Subcutaneous abdominal adipose tissue (tissue), 5 donors: ENCODE results near the gene RNFT2.
A peak's percentile ranks its signal among the peaks of the same experiment; 100 is the strongest.

Experiments
- H3K27ac ChIP-seq: one replicate; pipeline ENCODE4 v1.7.0; 2013; ENCODE audit warnings: low read depth, mild to moderate bottlenecking, inconsistent platforms, low read length, moderate library complexity
- H3K27me3 ChIP-seq, 5 donors: one replicate each; pipeline ENCODE4 v1.7.0; 2013; ENCODE audit warnings: low read length in 5 of 5, inconsistent platforms in 1 of 5; ENCODE audit not compliant: control insufficient read depth in 5 of 5, insufficient read depth in 4 of 5
- H3K36me3 ChIP-seq, 5 donors: one replicate each; pipeline ENCODE4 v1.7.0; 2013; ENCODE audit warnings: low read length in 5 of 5; ENCODE audit not compliant: control insufficient read depth in 5 of 5, insufficient read depth in 5 of 5
- H3K4me1 ChIP-seq, 5 donors: one replicate each; pipeline ENCODE4 v1.7.0; 2013; ENCODE audit warnings: low read length in 5 of 5, mild to moderate bottlenecking in 3 of 5, moderate library complexity in 1 of 5; ENCODE audit not compliant: control insufficient read depth in 5 of 5, insufficient read depth in 5 of 5
- H3K4me3 ChIP-seq, 5 donors: one replicate each; pipeline ENCODE4 v1.7.0; 2013; ENCODE audit warnings: low read length in 5 of 5, low read depth in 1 of 5
- H3K9ac ChIP-seq, 5 donors: one replicate each; pipeline ENCODE4 v1.7.0; 2013; ENCODE audit warnings: low read length in 5 of 5, mild to moderate bottlenecking in 4 of 5, moderate library complexity in 3 of 5
- H3K9me3 ChIP-seq, 5 donors: one replicate each; pipeline ENCODE4 v1.7.0; 2013; ENCODE audit warnings: low read length in 5 of 5; ENCODE audit not compliant: control insufficient read depth in 5 of 5
- donor health status: healthy.
- donor health status: healthy.
- donor health status: healthy.
- donor health status: healthy.
- donor health status: healthy.

Gene RNFT2

DNA sequence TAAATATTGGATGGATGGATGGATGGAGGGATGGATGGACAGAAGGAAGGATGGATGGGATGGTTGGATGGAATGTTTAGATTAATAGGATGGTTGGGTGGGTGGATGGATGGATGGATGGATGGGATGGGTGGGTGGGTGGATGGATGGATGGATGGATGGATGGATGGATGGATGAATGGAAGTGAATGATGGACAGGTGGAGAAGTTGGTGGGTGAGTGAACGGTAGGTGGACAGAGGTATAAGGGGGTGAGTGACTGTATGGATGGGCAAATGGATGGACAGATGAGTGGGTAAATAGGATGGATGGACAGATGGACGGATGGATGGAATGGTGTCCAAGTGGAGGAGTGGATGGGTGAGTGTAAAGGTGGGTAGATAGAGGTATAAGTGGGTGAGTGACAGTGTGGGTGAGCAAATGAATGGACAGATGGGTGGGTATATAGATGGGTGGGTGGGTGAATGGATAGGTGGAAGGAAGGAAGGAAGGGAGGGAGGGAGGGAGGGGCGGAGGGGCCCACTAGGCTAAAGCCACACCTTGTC is 101.2 kb downstream of the RNFT2 start:
- Histone ChIP-seq H3K36me3 (no peaks in the 10 kb centered on the region), H3K4me1 (peaks cover 0 to 17% (median 11%) of the 10 kb centered on the region in 5 donors), H3K9me3 (no peaks in the 10 kb centered on the region), H3K4me3 (no peak overlapping the region), H3K27ac (no peak overlapping the region), H3K9ac (no peak overlapping the region), H3K27me3 (no peaks in the 10 kb centered on the region)

DNA sequence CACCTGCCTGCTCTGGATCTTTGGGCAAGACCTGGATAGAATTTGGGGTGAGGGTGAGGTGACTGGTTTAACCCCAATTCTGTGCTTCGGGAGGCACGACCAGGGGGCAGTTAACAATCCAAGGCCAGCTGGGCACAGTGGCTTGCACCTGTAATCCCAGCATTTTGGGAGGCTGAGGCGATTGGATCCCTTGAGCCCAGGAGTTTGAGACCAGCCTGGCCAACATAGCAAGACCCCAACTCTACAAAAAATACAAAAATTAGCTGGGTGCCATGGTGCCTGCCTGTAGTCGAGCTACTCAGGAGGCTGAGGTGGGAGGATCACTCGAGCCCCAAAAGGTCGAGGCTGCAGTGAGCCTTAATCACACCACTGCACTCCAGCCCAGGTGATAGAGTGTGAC is 105.0 kb downstream of the RNFT2 start:
- Histone ChIP-seq H3K4me1 (peaks cover 0 to 7% (median 5%) of the 10 kb centered on the region in 5 donors), H3K27me3 (no peaks in the 10 kb centered on the region), H3K27ac (no peak overlapping the region), H3K9me3 (no peaks in the 10 kb centered on the region), H3K9ac (no peak overlapping the region), H3K4me3 (no peak overlapping the region), H3K36me3 (no peaks in the 10 kb centered on the region)

GRCh38 chr12:116849216-116849615 is 111.1 kb downstream of the RNFT2 start:
- Histone ChIP-seq H3K27me3 (peaks cover 6 to 16% (median 9%) of the 10 kb centered on the region in 5 donors), H3K4me3 (no peak overlapping the region), H3K9ac (no peak overlapping the region), H3K27ac (no peak overlapping the region), H3K4me1 (no peaks in the 10 kb centered on the region), H3K36me3 (no peaks in the 10 kb centered on the region), H3K9me3 (no peaks in the 10 kb centered on the region)

GRCh38 chr12:116852303-116852702 is 114.2 kb downstream of the RNFT2 start:
- H3K27ac ChIP-seq, result no peak overlapping the region
- peaks cover 7 to 23% (median 10%) of the 10 kb centered on the region in 5 donors for H3K27me3 ChIP-seq
- no peaks in the 10 kb centered on the region for H3K36me3 ChIP-seq
- H3K9me3 ChIP-seq, result no peaks in the 10 kb centered on the region
- no peak overlapping the region for H3K9ac ChIP-seq
- no peak overlapping the region for H3K4me3 ChIP-seq
- no peaks in the 10 kb centered on the region for H3K4me1 ChIP-seq

DNA sequence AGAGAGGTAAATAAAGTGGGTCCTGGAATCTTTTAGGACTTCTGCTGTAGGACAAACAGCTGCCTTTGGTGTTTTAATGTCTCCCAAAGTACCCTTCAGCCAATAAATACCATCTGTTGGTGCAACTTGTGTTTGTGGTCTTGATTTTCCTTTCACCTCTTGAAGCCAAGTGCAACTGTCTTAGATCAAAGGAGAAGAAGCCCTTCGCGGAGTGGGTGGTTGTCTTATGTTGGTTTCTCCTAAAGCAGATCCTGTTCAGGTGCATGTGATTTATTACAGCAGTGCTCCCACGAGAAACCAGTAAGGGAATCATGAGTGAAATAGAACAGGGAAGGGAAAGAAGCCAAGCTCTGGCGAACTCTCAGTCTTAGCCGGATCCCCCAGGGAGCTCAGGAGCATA is 115.4 kb downstream of the RNFT2 start:
- Histone ChIP-seq H3K9ac (no peak overlapping the region), H3K36me3 (no peaks in the 10 kb centered on the region), H3K4me1 (no peaks in the 10 kb centered on the region), H3K4me3 (no peak overlapping the region), H3K27me3 (peaks cover 7 to 23% (median 10%) of the 10 kb centered on the region in 5 donors), H3K9me3 (no peaks in the 10 kb centered on the region), H3K27ac (no peak overlapping the region)

DNA sequence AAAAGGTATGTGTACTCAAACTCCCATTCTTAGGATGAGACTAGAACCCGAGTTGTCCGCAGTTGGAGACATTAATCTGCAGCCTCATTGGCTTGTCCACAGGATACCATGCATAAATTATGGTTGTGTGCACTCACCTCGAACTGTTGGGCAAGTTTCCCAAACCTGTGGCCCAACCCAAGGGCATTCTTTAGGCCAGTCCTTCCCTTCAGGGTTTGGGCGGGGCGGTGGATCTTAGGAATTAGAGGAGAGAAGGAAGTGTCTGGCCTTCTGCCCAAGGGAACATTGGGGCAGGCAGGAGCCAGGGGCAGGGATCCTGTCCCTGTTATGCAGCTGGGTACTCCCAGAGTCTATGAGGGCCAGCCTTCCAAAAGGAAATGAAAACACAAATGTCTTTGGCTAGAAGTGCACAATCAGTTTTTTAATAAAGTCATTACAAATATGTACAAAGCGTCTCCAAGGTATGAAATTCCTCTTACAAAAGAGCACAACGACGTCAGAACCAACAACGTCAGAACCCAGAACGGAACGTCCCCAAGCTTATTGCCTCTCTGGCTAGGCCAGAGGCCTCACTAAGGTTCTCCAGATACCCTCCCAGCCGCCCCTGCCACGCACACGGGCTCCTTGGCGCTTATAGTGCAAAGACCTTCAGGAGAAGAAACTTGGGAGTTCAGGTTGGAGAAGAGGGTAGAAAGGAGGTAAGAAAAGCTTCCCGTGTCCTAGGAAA is 117.8 kb downstream of the RNFT2 start:
- Histone ChIP-seq H3K36me3 (no peaks in the 10 kb centered on the region), H3K27me3 (peaks cover 7 to 23% (median 10%) of the 10 kb centered on the region in 5 donors), H3K4me3 (no peak overlapping the region), H3K9me3 (no peaks in the 10 kb centered on the region), H3K9ac (no peak overlapping the region), H3K4me1 (peaks cover 0 to 11% (median 9%) of the 10 kb centered on the region in 5 donors), H3K27ac (no peak overlapping the region)

- peaks cover 7 to 25% (median 9%) of the 10 kb centered on the region in 5 donors for H3K27me3 ChIP-seq
- no peaks in the 10 kb centered on the region for H3K9me3 ChIP-seq
- no peak overlapping the region for H3K9ac ChIP-seq
- peaks cover 0 to 16% (median 9%) of the 10 kb centered on the region in 5 donors for H3K4me1 ChIP-seq
- H3K36me3 ChIP-seq, result no peaks in the 10 kb centered on the region
- no peak overlapping the region for H3K4me3 ChIP-seq
- H3K27ac ChIP-seq, result no peak overlapping the region
Measured at GRCh38 chr12:116856729-116857128, 118.6 kb downstream of the RNFT2 start.

- Histone ChIP-seq H3K27ac (no peak overlapping the region), H3K9ac (no peak overlapping the region), H3K9me3 (no peaks in the 10 kb centered on the region), H3K4me3 (no peak overlapping the region), H3K27me3 (peaks cover 0 to 19% (median 9%) of the 10 kb centered on the region in 5 donors), H3K4me1 (peaks cover 0 to 16% (median 9%) of the 10 kb centered on the region in 5 donors), H3K36me3 (no peaks in the 10 kb centered on the region)
Measured at GRCh38 chr12:116859079-116859478, 121.0 kb downstream of the RNFT2 start.

DNA sequence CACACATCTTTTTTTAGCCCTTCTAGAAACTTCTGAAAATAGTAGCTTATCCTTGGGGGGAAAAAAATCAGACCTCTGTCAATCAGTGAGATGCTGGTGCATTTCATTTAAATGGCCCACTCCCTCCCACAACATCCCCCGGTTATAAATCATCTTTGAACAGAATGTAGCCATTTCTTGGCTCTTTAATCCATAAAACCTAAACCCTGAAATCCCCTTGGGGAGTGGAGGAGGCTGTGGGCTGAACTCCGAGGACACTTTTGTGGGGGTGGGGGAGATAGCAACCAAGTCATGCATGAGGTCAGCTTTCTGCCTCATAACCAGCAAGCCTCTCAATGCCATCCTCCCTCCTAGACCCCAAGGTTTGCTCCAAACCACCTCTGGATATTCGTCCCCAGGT is 122.1 kb downstream of the RNFT2 start:
- no peaks in the 10 kb centered on the region for H3K9me3 ChIP-seq
- H3K27ac ChIP-seq, result no peak overlapping the region
- H3K36me3 ChIP-seq, result no peaks in the 10 kb centered on the region
- H3K4me3 ChIP-seq, result peak overlapping the region in 4 of 5 donors; percentile 26 to 58 (median 30)
- peaks cover 0 to 23% (median 9%) of the 10 kb centered on the region in 5 donors for H3K27me3 ChIP-seq
- no peak overlapping the region for H3K9ac ChIP-seq
- peaks cover 0 to 16% (median 9%) of the 10 kb centered on the region in 5 donors for H3K4me1 ChIP-seq

- Histone ChIP-seq H3K27me3 (peaks cover 0 to 15% (median 9%) of the 10 kb centered on the region in 5 donors), H3K27ac (no peak overlapping the region), H3K36me3 (no peaks in the 10 kb centered on the region), H3K9me3 (no peaks in the 10 kb centered on the region), H3K9ac (no peak overlapping the region), H3K4me1 (peaks cover 0 to 16% (median 9%) of the 10 kb centered on the region in 5 donors), H3K4me3 (no peak overlapping the region)
Measured at GRCh38 chr12:116861320-116861719, 123.2 kb downstream of the RNFT2 start.
